ENCODE data around the gene DNAH3. TPM values are rescaled to one million over a fixed set of nuclear protein-coding genes. Genes with fewer than 3 reads are reported as not detected.
"Not testable (repeated sequence)": the region's sequence is repeated elsewhere in the genome, so short reads cannot be mapped to it uniquely, and the experiment has no call there.

DNAH3 gene
- total RNA-seq, 1 donor from 2014 or later = not detected

DNA sequence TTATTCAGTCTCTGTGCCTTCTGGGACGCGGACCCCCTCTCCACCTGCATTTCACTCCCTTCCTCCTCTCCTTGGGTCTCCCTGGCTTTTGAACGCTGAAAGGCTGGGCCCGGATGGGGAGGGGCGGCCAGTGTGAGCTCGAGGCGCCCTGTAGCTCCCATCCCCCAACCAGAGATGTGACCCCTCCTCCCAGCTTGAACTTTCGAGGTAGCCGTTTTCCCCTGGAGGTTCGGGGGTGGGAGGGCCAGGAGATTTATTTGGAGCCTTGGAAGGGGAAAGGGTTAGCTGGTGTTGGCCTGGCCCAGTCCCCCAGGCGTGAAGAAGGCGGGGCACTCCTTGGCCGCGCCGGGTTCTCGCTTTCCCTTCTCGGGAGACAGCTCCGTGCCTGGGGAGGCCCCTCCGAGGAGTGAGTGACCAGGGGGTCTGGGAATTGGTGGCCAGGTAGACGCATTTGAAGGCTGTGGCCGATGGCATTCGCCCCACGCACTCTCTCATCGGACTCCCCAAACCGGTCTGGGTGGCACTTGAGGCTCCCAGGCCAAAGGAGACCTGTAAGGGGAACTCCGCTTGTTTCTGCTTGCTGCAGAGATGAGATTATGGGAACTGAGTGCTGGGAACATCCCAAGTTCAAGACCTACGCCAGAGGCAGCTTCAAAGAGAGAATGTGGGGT lies 8.8 kb upstream of the DNAH3 start:
- Mint-ChIP-seq H3K36me3 (peaks cover 15% of the 10 kb centered on the region), H3K4me3 (peak overlapping the region; percentile 90), H3K27ac (peak overlapping the region; percentile 79), H3K4me1 (peaks cover 20% of the 10 kb centered on the region), H3K27me3 (ENCODE audit: low read depth) (no peaks in the 10 kb centered on the region), H3K9me3 (no peaks in the 10 kb centered on the region)
- DNase-seq (ENCODE audit: low spot score in 2 of 2, unreplicated experiment in 2 of 2) = peak in 1 of 2 experiments; percentile 47
- TF ChIP-seq, protein P1, sequence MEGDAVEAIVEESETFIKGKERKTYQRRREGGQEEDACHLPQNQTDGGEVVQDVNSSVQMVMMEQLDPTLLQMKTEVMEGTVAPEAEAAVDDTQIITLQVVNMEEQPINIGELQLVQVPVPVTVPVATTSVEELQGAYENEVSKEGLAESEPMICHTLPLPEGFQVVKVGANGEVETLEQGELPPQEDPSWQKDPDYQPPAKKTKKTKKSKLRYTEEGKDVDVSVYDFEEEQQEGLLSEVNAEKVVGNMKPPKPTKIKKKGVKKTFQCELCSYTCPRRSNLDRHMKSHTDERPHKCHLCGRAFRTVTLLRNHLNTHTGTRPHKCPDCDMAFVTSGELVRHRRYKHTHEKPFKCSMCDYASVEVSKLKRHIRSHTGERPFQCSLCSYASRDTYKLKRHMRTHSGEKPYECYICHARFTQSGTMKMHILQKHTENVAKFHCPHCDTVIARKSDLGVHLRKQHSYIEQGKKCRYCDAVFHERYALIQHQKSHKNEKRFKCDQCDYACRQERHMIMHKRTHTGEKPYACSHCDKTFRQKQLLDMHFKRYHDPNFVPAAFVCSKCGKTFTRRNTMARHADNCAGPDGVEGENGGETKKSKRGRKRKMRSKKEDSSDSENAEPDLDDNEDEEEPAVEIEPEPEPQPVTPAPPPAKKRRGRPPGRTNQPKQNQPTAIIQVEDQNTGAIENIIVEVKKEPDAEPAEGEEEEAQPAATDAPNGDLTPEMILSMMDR (IDR thresholded peaks at IDR 0.05; ENCODE audit: unreplicated experiment) = no peak

DNA sequence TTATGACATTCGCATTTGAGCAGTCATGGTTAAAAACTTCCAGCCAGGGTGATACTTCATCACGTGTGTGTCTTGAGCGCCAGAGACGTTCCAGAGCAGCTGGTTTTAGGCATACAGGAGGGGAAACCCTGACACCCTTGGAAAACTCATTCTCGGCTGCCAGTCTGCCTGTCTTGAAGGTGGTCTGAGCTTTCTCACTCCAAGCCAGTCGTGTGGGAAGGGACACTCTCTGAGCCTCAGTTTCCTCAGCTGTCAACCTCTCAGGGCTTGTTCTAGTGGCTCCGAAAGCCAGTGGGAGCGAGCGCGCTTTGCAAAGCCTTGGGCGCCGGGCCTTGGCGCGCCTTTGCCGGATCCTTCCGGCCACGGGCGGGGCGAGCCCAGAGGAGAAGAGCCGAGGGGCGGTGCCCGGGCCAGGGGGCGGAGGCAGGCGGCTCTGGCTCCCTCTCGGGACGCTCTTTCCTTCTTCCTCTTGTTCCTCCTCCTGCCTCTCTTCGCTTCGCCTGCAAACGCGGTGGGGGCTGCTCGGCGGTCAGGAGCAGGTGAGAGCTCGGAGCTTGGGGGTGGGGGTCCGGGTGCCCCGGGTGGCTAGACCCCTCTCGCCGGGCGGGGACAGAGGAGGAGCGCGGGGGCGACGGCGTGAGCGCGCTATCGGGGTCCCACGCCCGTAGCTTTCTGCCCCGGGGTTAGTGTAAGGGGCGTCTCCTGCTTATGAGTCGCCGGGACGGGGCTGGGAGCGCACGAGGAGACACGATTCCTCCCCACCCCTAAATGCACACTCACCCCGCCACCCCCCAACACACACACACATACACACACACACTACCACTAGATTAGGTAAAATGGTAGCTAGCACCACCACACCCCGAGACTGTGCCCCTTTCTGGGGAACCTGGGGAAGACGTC lies 7.8 kb upstream of the DNAH3 start, which contains the start of gene LDAF1:
LDAF1 (plus strand) TSS at position 467 of the 903 bp plus-strand sequence. CDS start 2,509 bp downstream, outside the sequence.
- peak within 1 kb of the TSS; percentile 79 for H3K27ac Mint-ChIP-seq
- peaks cover 10% of the 10 kb centered on the region for H3K36me3 Mint-ChIP-seq
- peak within 1 kb of the TSS; percentile 90 for H3K4me3 Mint-ChIP-seq

DNA sequence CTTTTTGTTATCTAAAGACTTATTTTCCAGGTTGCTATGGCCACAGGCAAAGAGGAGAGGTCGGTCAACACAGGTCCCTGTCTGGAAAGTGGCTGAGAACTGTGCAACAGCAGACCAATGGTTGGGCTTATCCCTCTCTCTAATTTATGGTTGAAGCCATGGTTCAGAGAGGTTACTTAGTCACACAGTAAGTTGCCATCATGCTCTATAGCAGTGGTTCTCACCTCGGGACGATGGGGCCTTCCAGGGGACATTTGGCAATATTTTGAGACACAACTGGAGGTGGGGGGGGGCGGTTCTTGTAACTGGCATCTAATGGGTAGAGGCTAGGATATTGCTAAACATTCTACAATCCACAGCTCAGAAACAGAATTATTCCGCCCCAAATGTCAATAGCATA lies 7.0 kb upstream of the DNAH3 start:
- peaks cover 4% of the 10 kb centered on the region for H3K36me3 Mint-ChIP-seq
- no peak overlapping the region for H3K27ac Mint-ChIP-seq
- no peak for DNase-seq (ENCODE audit: low spot score in 2 of 2, unreplicated experiment in 2 of 2)
- TF ChIP-seq, protein P1 (IDR thresholded peaks at IDR 0.05; ENCODE audit: unreplicated experiment) = no peak
- no peaks in the 10 kb centered on the region for H3K9me3 Mint-ChIP-seq
- peak overlapping the region; percentile 43 for H3K4me3 Mint-ChIP-seq
- H3K27me3 Mint-ChIP-seq (ENCODE audit: low read depth) = no peaks in the 10 kb centered on the region
- peaks cover 20% of the 10 kb centered on the region for H3K4me1 Mint-ChIP-seq

More for the DNA sequence above, 7.8 kb upstream of the DNAH3 start, which contains the start of gene LDAF1:
- peak; percentile 74 to 86 for DNase-seq (ENCODE audit: low spot score in 2 of 2, unreplicated experiment in 2 of 2)
- Mint-ChIP-seq H3K27me3 (ENCODE audit: low read depth) (no peaks in the 10 kb centered on the region), H3K4me1 (peaks cover 20% of the 10 kb centered on the region), H3K9me3 (no peaks in the 10 kb centered on the region)
- TF ChIP-seq, protein P1 (IDR thresholded peaks at IDR 0.05; ENCODE audit: unreplicated experiment) = no peak

DNA sequence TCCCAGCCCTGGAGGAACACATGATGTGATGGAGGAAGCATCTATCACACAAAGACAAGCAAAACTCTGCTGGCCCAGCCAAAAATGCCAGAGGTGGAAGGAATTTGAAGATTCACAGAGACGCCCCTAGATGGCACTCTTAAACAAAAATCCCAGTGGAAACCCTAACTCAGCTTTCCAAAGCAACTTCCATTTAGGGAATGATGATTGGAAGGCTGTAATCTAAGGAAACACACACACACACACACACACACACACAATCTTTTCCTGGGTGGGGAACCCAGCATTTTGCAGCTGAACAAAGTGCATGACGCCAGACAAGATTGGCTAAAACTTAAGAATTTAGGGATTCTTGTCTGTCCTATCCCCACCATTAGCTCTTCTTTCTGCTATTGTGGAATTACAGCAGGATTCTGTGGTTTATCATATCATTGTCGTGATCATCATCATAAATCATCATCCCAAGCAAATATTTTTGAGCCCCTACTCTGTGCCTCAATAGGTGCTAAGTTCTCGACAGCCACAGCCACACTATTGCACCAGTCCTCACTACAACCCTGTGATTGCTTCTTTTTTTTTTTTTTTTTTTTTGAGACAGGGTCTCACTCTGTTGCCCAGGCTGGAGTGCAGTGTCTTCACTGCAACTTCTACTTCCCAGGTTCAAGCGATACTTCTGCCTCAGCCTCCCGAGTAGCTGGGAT lies 6.3 kb upstream of the DNAH3 start:
- Mint-ChIP-seq H3K27me3 (ENCODE audit: low read depth) (peaks cover 2% of the 10 kb centered on the region), H3K36me3 (peaks cover 2% of the 10 kb centered on the region), H3K4me3 (no peak overlapping the region), H3K9me3 (no peaks in the 10 kb centered on the region), H3K27ac (no peak overlapping the region), H3K4me1 (peaks cover 20% of the 10 kb centered on the region)
- DNase-seq (ENCODE audit: low spot score in 2 of 2, unreplicated experiment in 2 of 2) = no peak
- TF ChIP-seq, protein P1 (IDR thresholded peaks at IDR 0.05; ENCODE audit: unreplicated experiment) = peak; percentile 42

DNA sequence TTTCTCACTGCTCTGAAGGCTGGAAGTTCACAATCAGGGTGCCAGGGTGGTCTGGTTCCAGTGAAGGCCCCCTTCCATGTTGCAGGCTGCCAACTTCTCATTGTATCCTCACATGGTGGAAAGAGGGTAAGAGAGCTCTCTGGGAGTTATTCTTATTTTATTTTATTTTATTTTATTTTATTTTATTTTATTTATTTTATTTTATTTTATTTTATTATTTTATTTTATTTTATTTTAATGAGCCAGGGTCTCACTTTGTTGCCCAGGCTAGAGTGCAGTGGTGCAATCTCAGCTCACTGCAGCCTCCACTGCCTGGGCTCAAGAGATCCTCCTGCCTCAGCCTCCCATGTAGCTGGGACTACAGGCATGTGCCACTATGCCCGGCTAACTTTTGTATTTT lies 5.4 kb upstream of the DNAH3 start:
- H3K4me3 Mint-ChIP-seq; H3K27ac Mint-ChIP-seq; H3K27me3 Mint-ChIP-seq (ENCODE audit: low read depth); H3K9me3 Mint-ChIP-seq; H3K36me3 Mint-ChIP-seq; DNase-seq (ENCODE audit: low spot score in 2 of 2, unreplicated experiment in 2 of 2): not testable (repeated sequence)
- peaks cover 20% of the 10 kb centered on the region for H3K4me1 Mint-ChIP-seq

DNA sequence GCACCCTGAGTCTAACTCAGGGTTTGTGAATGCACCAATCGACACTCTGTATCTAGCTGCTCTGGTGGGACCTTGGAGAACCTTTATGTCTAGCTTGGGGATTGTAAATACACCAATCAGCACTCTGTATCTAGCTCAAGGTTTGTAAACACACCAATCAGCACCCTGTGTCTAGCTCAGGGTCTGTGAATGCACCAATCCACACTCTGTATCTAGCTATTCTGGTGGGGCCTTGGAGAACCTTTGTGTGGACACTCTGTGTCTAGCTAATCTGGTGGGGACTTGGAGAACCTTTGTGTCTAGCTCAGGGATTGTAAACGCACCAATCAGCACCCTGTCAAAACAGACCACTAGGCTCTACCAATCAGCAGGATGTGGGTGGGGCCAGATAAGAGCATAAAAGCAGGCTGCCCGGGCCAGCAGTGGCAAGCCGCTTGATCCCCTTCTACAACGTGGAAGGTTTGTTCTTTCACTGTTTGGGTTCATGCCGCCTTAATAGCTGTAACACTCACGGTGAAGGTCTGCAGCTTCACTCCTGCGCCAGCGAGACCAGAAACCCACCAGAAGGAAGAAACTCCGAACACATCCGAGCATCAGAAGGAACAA lies 2.6 kb upstream of the DNAH3 start:
- H3K9me3 Mint-ChIP-seq; DNase-seq (ENCODE audit: low spot score in 2 of 2, unreplicated experiment in 2 of 2); H3K27ac Mint-ChIP-seq; H3K27me3 Mint-ChIP-seq (ENCODE audit: low read depth); H3K36me3 Mint-ChIP-seq; H3K4me1 Mint-ChIP-seq; H3K4me3 Mint-ChIP-seq: not testable (repeated sequence)

DNA sequence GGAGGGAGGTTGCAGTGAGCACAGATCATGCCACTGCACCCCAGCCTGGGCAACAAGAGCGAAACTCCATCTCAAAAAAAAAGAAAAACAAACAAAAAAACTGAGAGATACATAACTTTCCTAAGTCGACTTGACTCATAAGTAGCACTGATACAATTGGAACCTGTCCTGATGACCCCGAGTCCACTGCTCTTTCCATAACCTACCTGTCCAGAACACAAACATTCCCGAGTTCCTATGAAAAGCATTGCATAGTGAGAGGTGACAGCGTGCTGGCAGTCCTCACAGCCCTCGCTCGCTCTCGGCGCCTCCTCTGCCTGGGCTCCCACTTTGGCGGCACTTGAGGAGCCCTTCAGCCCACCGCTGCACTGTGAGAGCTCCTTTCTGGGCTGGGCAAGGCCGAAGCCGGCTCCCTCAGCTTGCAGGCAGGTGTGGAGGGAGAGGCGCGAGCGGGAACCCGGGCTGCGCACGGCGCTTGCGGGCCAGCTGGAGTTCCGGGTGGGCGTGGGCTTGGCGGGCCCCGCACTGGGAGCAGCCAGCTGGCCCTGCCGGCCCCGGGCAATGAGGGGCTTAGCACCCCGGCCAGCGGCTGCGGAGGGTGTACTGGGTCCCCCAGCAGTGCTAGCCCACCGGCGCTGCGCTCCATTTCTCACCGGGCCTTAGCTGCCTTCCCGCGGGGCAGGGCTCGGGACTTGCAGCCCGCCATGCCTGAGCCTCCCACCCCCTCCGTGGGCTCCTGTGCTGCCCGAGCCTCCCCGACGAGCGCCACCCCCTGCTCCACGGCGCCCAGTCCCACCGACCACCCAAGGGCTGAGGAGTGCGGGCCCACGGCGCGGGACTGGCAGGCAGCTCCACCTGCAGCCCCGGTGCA lies 1.7 kb upstream of the DNAH3 start:
- H3K9me3 Mint-ChIP-seq; H3K4me3 Mint-ChIP-seq; DNase-seq (ENCODE audit: low spot score in 2 of 2, unreplicated experiment in 2 of 2); H3K4me1 Mint-ChIP-seq; H3K27ac Mint-ChIP-seq; H3K36me3 Mint-ChIP-seq: not testable (repeated sequence)
- peaks cover 13% of the 10 kb centered on the region for H3K27me3 Mint-ChIP-seq (ENCODE audit: low read depth)
